SK-N-SH (cell line): ENCODE measurements around the gene VN1R5. TPM values are rescaled to one million over a fixed set of nuclear protein-coding genes. Genes with fewer than 3 reads are reported as not detected.

Source experiments
- CTCF ChIA-PET: fragments of 300-600, 350-600 bp; formaldehyde crosslinking; extraction: SDS; loops from one replicate; lab custom pipeline; 2021; lab: Yijun Ruan, JAX
- POLR2A ChIA-PET: fragments of 350-600 bp; sonication (Branson Sonifier 250); formaldehyde crosslinking; extraction: SDS; loops from one replicate; lab custom pipeline; 2020; ENCODE audit warnings: antibody characterized with exemption, inconsistent platforms; lab: Yijun Ruan, JAX
- DNase-seq: peaks from one replicate; pipeline ENCODE4 v3.0.0; 2012
- H2AFZ ChIP-seq: fragments of 200-600 bp; sonication (generic); 2 replicates; pipeline ENCODE4 v1.8.1; 2016; ENCODE audit warnings: antibody characterized with exemption, mild to moderate bottlenecking, low read depth
- H3F3A ChIP-seq: fragments of 200-600 bp; sonication (generic); replicated peaks from 2 replicates; pipeline ENCODE3; 2016; ENCODE audit warnings: antibody characterized with exemption, mild to moderate bottlenecking; ENCODE audit not compliant: insufficient read depth
- H3K27ac ChIP-seq, 2 experiments: fragments of 200-500 bp in 1 of 2; fragments of 200-600 bp in 1 of 2; sonication (Bioruptor generic) in 1 of 2; sonication (generic), shearing (Covaris generic) in 1 of 2; 2 replicates each; pipeline versions ENCODE4 v1.5.1 to v1.6.1; 2014 to 2016; ENCODE audit warnings: low read depth in 2 of 2, inconsistent platforms in 1 of 2, low read length in 1 of 2, mild to moderate bottlenecking in 1 of 2, mixed read lengths in 1 of 2
- H3K27me3 ChIP-seq: fragments of 200-600 bp; sonication (generic), shearing (Covaris generic); 2 replicates; pipeline ENCODE4 v1.6.1; 2016; ENCODE audit warnings: mixed run types; ENCODE audit not compliant: insufficient read depth
- H3K36me3 ChIP-seq, 2 experiments: fragments of 200-500 bp in 1 of 2; fragments of 200-600 bp in 1 of 2; sonication (Bioruptor generic) in 1 of 2; sonication (generic) in 1 of 2; replicated peaks in 1 of 2; 2 replicates each; pipeline versions ENCODE3 to v1.5.1; 2014 to 2016; ENCODE audit warnings: low read length in 1 of 2, mild to moderate bottlenecking in 1 of 2; ENCODE audit not compliant: insufficient read depth in 2 of 2, control insufficient read depth in 1 of 2
- H3K4me1 ChIP-seq, 2 experiments: fragments of 200-500 bp in 1 of 2; fragments of 200-600 bp in 1 of 2; sonication (Bioruptor generic) in 1 of 2; sonication (generic), shearing (Covaris generic) in 1 of 2; 2 replicates each; pipeline versions ENCODE4 v1.5.1 to v1.6.1; 2014 to 2016; ENCODE audit warnings: low read depth in 1 of 2, low read length in 1 of 2, mixed run types in 1 of 2; ENCODE audit not compliant: insufficient read depth in 2 of 2, control insufficient read depth in 1 of 2
- H3K4me2 ChIP-seq: fragments of 200-600 bp; sonication (generic), shearing (Covaris generic); 2 replicates; pipeline ENCODE4 v1.6.1; 2017; ENCODE audit warnings: mixed run types
- H3K4me3 ChIP-seq, 2 experiments: fragments of 200-500 bp in 1 of 2; fragments of 200-600 bp in 1 of 2; sonication (Bioruptor generic) in 1 of 2; sonication (generic), shearing (Covaris generic) in 1 of 2; 2 replicates each; pipeline versions ENCODE4 v1.5.1 to v1.8.1; 2014 to 2016; ENCODE audit warnings: low read depth in 2 of 2, inconsistent platforms in 1 of 2, low read length in 1 of 2, mild to moderate bottlenecking in 1 of 2, mixed read lengths in 1 of 2, moderate library complexity in 1 of 2
- H3K79me2 ChIP-seq: fragments of 200-600 bp; sonication (generic); 2 replicates; pipeline ENCODE4 v1.8.1; 2017; ENCODE audit warnings: mild to moderate bottlenecking; ENCODE audit not compliant: insufficient read depth
- H3K9ac ChIP-seq: fragments of 200-600 bp; sonication (generic); 2 replicates; pipeline ENCODE4 v1.6.1; 2017; ENCODE audit warnings: mixed run types
- H3K9me2 ChIP-seq: fragments of 200-600 bp; sonication (generic); 2 replicates; pipeline ENCODE4 v1.6.1; 2017; ENCODE audit warnings: mixed run types
- H3K9me3 ChIP-seq: fragments of 200-600 bp; sonication (generic); 2 replicates; pipeline ENCODE4 v1.6.1; 2017; ENCODE audit warnings: mixed run types, mild to moderate bottlenecking, moderate library complexity
- H4K20me1 ChIP-seq: fragments of 200-600 bp; sonication (generic); 2 replicates; pipeline ENCODE4 v1.6.1; 2017; ENCODE audit warnings: mild to moderate bottlenecking, mixed run types; ENCODE audit not compliant: insufficient read depth
- CHD2 ChIP-seq: fragments of 150-350 bp; IDR thresholded peaks from 2 replicates; pipeline ENCODE4 v1.6.1; 2018; ENCODE audit warnings: low read length; ENCODE audit not compliant: partially characterized antibody
- ELF1 ChIP-seq: IDR thresholded peaks from 2 replicates; pipeline ENCODE4 v1.4.0; 2012
- EZH2phosphoT487 ChIP-seq: fragments of 200-600 bp; sonication (generic); IDR thresholded peaks from 2 replicates; pipeline ENCODE4 v1.6.1; 2017; ENCODE audit warnings: low read depth, mixed run types, mild to moderate bottlenecking, antibody characterized with exemption, moderate library complexity, borderline replicate concordance
- FOSL2 ChIP-seq: IDR thresholded peaks from 2 replicates; pipeline ENCODE4 v1.4.0; 2012; ENCODE audit warnings: low read depth, mild to moderate bottlenecking, moderate library complexity, borderline replicate concordance
- FOXJ3 ChIP-seq: sonication (generic); formaldehyde crosslinking; IDR thresholded peaks from 2 replicates; pipeline ENCODE4 v1.5.1; 2020; ENCODE audit warnings: mild to moderate bottlenecking, missing genetic modification reagents
- IRF3 ChIP-seq: fragments of 150-350 bp; IDR thresholded peaks from 2 replicates; pipeline ENCODE4 v1.6.1; 2016; ENCODE audit warnings: mild to moderate bottlenecking, low read depth, low read length
- MEF2A ChIP-seq: IDR thresholded peaks from 2 replicates; pipeline ENCODE4 v1.4.0; 2012; ENCODE audit warnings: low read depth, borderline replicate concordance
- NFIC ChIP-seq: IDR thresholded peaks from 2 replicates; pipeline ENCODE4 v1.4.0; 2012; ENCODE audit warnings: borderline replicate concordance
- NRF1 ChIP-seq: IDR thresholded peaks from 2 replicates; pipeline ENCODE4 v1.6.1; 2012; ENCODE audit warnings: low read depth, mild to moderate bottlenecking, low read length
- PBX3 ChIP-seq: IDR thresholded peaks from 2 replicates; pipeline ENCODE4; 2012
- POLR2AphosphoS5 ChIP-seq: IDR thresholded peaks from 2 replicates; pipeline ENCODE4 v1.6.1; 2012; ENCODE audit warnings: low read depth, low read length
- RAD21 ChIP-seq: IDR thresholded peaks from 2 replicates; pipeline ENCODE4 v1.6.1; 2012; ENCODE audit warnings: mild to moderate bottlenecking, low read length
- RCOR1 ChIP-seq: fragments of 150-350 bp; IDR thresholded peaks from 2 replicates; pipeline ENCODE4 v1.6.1; 2017; ENCODE audit warnings: antibody characterized with exemption, low read length
- SMC3 ChIP-seq: IDR thresholded peaks from 2 replicates; pipeline ENCODE4 v1.6.1; 2012; ENCODE audit warnings: low read depth, low read length, improper control_type of control experiment
- TCF12 ChIP-seq: IDR thresholded peaks from 2 replicates; pipeline ENCODE4 v1.4.0; 2012
- TEAD4 ChIP-seq: IDR thresholded peaks from 2 replicates; pipeline ENCODE4 v1.4.0; 2012; ENCODE audit warnings: mild to moderate bottlenecking, borderline replicate concordance; ENCODE audit not compliant: insufficient read depth
- YY1 ChIP-seq: IDR thresholded peaks from 2 replicates; pipeline ENCODE4 v1.4.0; 2012; ENCODE audit warnings: low read depth, mild to moderate bottlenecking
- WGBS: methylation state at CpG from one replicate; pipeline ENCODE4 v1.1.6; 2017; ENCODE audit warnings: low lambda C conversion rate; 5-methylcytosine and 5-hydroxymethylcytosine counted together
- polyA plus RNA-seq, 3 experiments: library from polyadenylated mRNA; depleted of rRNA; stranded (reverse); fragments of >200 nt; gene quantifications; 2 replicates each; pipeline ENCODE4 v1.2.3, GENCODE V29; 2012
- TF ChIP-seq, protein P1 (sequence below): IDR thresholded peaks from 2 replicates; pipeline ENCODE4 v1.4.0; 2012; ENCODE audit warnings: low read depth, borderline replicate concordance

The VN1R5 gene
- polyA plus RNA-seq, 1 of the 3 experiments (the other 2 are of a cell fraction) = not detected

DNA sequence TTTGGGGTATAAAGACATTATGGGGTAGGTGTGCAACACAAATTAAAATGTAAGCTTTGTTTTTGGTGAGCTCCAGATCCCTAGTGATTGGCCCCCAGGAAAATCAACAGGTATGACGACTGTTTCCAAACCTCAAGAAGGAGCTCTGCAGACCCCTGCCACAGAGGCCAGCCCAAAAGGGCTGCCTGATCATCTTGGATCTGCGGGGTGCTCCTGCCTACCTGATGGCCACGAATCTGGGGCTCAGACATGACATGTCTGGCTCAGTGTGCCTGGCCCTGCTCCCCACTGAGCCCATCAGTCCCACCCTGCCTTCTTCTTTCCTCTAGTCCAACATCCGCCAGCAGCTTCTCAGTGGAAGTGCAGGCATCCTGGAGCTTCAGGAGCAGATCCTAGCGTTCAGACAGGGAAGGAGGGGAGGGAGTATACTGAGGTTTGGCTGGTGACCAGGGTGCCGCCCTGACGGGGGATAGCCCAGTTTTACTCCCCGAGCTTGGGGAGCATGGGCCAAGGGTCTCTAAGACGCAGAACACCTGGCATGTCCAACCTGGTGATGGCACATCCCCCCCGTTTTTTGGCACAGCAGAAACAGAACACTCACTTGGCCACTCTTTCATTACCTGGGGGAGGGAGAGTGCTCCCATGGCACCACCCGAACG, 44.0 kb downstream of the VN1R5 start:
- Histone ChIP-seq H3K4me3 (no peak overlapping the region), H3K4me1 (no peaks in the 10 kb centered on the region), H3K27ac (no peak overlapping the region), H3K9ac (no peak overlapping the region), H3K36me3 (peaks cover 15 to 46% of the 10 kb centered on the region in 2 experiments), H2AFZ (no peak overlapping the region), H3K9me2 (no peaks in the 10 kb centered on the region), H3K27me3 (no peaks in the 10 kb centered on the region)
- ChIA-PET CTCF (interaction anchor here (0.7 kb wide), 1 partner anchor 14 kb away, joined by 3 read pairs; no protein-coding TSS in a partner anchor), POLR2A (no interaction called here)
- no peak for DNase-seq
- TF ChIP-seq POLR2AphosphoS5 = no peak
- no peak for TF ChIP-seq FOSL2
- TF ChIP-seq NFIC = no peak
- no peak for TF ChIP-seq TCF12
- TF ChIP-seq, protein P1, sequence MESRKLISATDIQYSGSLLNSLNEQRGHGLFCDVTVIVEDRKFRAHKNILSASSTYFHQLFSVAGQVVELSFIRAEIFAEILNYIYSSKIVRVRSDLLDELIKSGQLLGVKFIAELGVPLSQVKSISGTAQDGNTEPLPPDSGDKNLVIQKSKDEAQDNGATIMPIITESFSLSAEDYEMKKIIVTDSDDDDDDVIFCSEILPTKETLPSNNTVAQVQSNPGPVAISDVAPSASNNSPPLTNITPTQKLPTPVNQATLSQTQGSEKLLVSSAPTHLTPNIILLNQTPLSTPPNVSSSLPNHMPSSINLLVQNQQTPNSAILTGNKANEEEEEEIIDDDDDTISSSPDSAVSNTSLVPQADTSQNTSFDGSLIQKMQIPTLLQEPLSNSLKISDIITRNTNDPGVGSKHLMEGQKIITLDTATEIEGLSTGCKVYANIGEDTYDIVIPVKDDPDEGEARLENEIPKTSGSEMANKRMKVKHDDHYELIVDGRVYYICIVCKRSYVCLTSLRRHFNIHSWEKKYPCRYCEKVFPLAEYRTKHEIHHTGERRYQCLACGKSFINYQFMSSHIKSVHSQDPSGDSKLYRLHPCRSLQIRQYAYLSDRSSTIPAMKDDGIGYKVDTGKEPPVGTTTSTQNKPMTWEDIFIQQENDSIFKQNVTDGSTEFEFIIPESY = no peak
- TF ChIP-seq IRF3 = no peak
- TF ChIP-seq TEAD4 = no peak
- no peak for TF ChIP-seq RCOR1
- TF ChIP-seq RAD21 = no peak
- TF ChIP-seq, all 33 proteins: peak for 0
- no peak overlapping the region for H3K4me2 ChIP-seq
- no peaks in the 10 kb centered on the region for H3K79me2 ChIP-seq
- no peaks in the 10 kb centered on the region for H4K20me1 ChIP-seq
- H3K9me3 ChIP-seq = no peaks in the 10 kb centered on the region
- no peaks in the 10 kb centered on the region for H3F3A ChIP-seq
- WGBS = 93% methylated on average over 10 of the region's 12 CpGs

DNA sequence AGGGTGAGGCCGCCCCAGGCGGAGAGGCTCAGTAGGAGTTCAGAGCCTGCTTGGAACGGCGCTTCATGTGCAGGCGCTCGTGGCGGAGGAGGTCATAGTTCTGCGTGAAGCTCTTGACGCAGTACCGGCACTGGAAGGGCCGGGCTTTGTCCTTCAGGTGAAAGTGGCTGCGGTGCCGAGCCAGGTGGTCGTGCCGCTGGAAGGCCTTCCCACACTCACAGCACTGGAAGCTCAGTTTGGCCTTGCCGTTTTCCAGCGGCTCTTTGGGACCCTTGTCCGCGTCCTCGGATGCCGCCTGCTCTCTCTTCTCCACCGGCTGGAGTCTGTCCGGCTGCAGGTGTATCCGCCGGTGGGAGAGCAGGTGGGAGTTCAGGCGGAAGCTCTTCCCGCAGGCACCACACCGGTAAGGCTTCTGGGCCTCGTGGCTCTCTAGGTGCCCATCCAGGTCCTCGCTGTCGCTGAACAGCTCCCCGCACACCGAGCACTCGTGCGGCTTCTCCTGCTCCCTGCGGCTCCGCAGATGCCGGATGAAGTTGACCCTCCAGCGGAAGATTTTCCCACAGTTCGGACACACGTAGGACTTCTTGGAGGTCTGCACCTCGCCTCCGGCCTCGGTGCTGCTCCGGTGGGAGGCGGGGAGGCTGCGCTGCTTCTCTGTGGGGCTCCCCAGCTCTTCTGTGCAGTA, 44.8 kb downstream of the VN1R5 start:
- WGBS = 97% methylated on average over 33 of the region's 47 CpGs
- Histone ChIP-seq H3K79me2 (no peaks in the 10 kb centered on the region), H3K4me1 (no peaks in the 10 kb centered on the region), H3K27me3 (no peaks in the 10 kb centered on the region), H3K4me2 (no peak overlapping the region), H3K9ac (no peak overlapping the region), H2AFZ (no peak overlapping the region), H3K4me3 (no peak overlapping the region), H3K9me3 (no peaks in the 10 kb centered on the region), H3K36me3 (peaks cover 21 to 48% of the 10 kb centered on the region in 2 experiments), H3F3A (no peaks in the 10 kb centered on the region), H4K20me1 (no peaks in the 10 kb centered on the region), H3K9me2 (no peaks in the 10 kb centered on the region), H3K27ac (no peak overlapping the region)
- ChIA-PET CTCF (no interaction called here), POLR2A (no interaction called here)
- no peak for DNase-seq
- no peak for TF ChIP-seq YY1
- no peak for TF ChIP-seq SMC3
- TF ChIP-seq TEAD4 = no peak
- TF ChIP-seq POLR2AphosphoS5 = no peak
- no peak for TF ChIP-seq FOXJ3 (CRISPR knock-in tag)
- no peak for TF ChIP-seq CHD2
- TF ChIP-seq NRF1 = no peak
- TF ChIP-seq EZH2phosphoT487 = no peak
- TF ChIP-seq ELF1 = no peak
- TF ChIP-seq MEF2A = no peak
- TF ChIP-seq PBX3 = no peak
